ENCODE data around the gene ZNF501.

ZNF501 gene

GRCh38 chr3:44729384-44729910, at the start of gene ZNF501:
ZNF501 (plus strand) TSS chr3:44729635; CDS start chr3:44734422, 4,787 bp downstream.
- Mint-ChIP-seq H3K9me3 (peaks cover 70% of the 10 kb centered on the region), H3K27ac (peak within 1 kb of the TSS; percentile 67), H3K4me1 (ENCODE audit: low read depth) (peaks cover 14% of the 10 kb centered on the region), H3K27me3 (no peaks in the 10 kb centered on the region), H3K4me3 (peak within 1 kb of the TSS; percentile 90), H3K36me3 (ENCODE audit: low read depth) (peaks cover 62% of the 10 kb centered on the region)

GRCh38 chr3:44680921-44681455, 48.4 kb upstream of the ZNF501 start:
- Mint-ChIP-seq H3K36me3 (ENCODE audit: low read depth) (peaks cover 42% of the 10 kb centered on the region), H3K27ac (no peak overlapping the region), H3K4me3 (no peak overlapping the region), H3K9me3 (peaks cover 32% of the 10 kb centered on the region), H3K27me3 (peaks cover 16% of the 10 kb centered on the region), H3K4me1 (ENCODE audit: low read depth) (peaks cover 10% of the 10 kb centered on the region)

DNA sequence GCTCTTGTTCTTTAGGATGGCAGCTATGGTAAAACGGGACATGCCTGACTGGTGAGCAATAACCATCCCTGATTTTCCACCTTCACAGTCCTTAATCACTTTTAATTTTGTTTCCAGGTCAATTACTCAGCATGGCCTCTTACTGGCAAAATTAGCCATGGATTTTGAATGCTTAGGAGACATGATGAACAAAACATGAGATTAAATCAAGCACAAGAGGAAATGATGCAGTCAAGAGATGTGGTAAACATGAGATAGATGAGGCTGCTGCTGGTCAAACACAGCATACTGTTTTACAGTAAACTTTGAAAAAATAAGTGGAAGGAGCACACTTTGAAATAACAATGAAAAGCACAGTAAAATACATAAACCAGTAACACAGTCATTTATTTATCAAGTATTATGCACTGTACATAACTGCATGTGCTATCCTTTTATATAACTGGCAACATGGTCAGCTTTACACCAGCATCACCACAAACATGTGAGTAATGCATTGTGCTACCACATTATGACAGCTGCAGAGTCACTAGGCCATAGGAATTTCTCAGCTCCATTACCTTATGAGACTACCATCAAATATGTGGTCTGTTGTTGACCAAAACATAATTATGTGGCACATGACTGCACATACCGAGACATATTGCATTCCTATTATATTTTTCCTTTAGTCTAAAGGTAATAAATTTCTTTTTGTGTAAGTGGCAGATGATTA, 47.1 kb upstream of the ZNF501 start:
- H3K4me3 Mint-ChIP-seq: no peak overlapping the region
- H3K9me3 Mint-ChIP-seq: peaks cover 43% of the 10 kb centered on the region
- H3K27me3 Mint-ChIP-seq: peaks cover 27% of the 10 kb centered on the region
- no peak overlapping the region for H3K27ac Mint-ChIP-seq
- peaks cover 51% of the 10 kb centered on the region for H3K36me3 Mint-ChIP-seq (ENCODE audit: low read depth)
- peaks cover 10% of the 10 kb centered on the region for H3K4me1 Mint-ChIP-seq (ENCODE audit: low read depth)

GRCh38 chr3:44685128-44685800, 44.2 kb upstream of the ZNF501 start:
- H3K36me3 Mint-ChIP-seq (ENCODE audit: low read depth): peaks cover 57% of the 10 kb centered on the region

DNA sequence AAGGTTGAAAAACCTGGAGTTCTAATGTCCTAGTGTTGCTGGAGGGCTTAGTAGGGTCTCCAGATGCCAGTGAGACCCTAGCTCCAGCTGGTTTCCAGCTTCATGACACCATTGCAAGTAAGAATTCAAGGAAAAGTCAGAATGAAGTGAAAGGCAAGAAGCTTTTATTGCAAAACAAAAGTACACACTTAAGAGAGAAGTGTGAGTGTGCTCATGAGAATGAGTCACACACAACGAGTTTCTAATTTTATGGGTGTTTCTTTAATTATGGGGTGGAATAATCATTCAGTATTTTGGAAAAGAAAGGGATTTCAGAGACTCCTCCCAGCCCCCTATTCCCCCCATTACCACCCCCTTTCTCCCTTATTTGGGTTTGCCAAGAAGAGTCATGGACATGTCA, 41.5 kb upstream of the ZNF501 start:
- peaks cover 74% of the 10 kb centered on the region for H3K27me3 Mint-ChIP-seq
- peaks cover 44% of the 10 kb centered on the region for H3K36me3 Mint-ChIP-seq (ENCODE audit: low read depth)
- no peak overlapping the region for H3K27ac Mint-ChIP-seq
- no peak overlapping the region for H3K4me3 Mint-ChIP-seq
- peaks cover 65% of the 10 kb centered on the region for H3K9me3 Mint-ChIP-seq
- H3K4me1 Mint-ChIP-seq (ENCODE audit: low read depth): peaks cover 10% of the 10 kb centered on the region

More at GRCh38 chr3:44685128-44685800, 44.2 kb upstream of the ZNF501 start:
- H3K4me3 Mint-ChIP-seq: peak overlapping the region; percentile 80
- peaks cover 49% of the 10 kb centered on the region for H3K27me3 Mint-ChIP-seq
- H3K4me1 Mint-ChIP-seq (ENCODE audit: low read depth): peaks cover 10% of the 10 kb centered on the region
- peak overlapping the region; percentile 58 for H3K27ac Mint-ChIP-seq
- H3K9me3 Mint-ChIP-seq: peaks cover 60% of the 10 kb centered on the region

GRCh38 chr3:44712455-44713075, 16.9 kb upstream of the ZNF501 start, which contains the start of gene ZNF502:
ZNF502 (plus strand) TSS chr3:44712660; CDS start chr3:44720262, 7,602 bp downstream.
- H3K36me3 Mint-ChIP-seq (ENCODE audit: low read depth): peaks cover 38% of the 10 kb centered on the region

GRCh38 chr3:44721231-44722102, 8.0 kb upstream of the ZNF501 start:
- Mint-ChIP-seq H3K36me3 (ENCODE audit: low read depth) (peaks cover 71% of the 10 kb centered on the region), H3K4me3 (no peak overlapping the region), H3K4me1 (ENCODE audit: low read depth) (no peaks in the 10 kb centered on the region), H3K27ac (no peak overlapping the region), H3K27me3 (no peaks in the 10 kb centered on the region), H3K9me3 (peaks cover 58% of the 10 kb centered on the region)

More at GRCh38 chr3:44712455-44713075, 16.9 kb upstream of the ZNF501 start, which contains the start of gene ZNF502:
- peak within 1 kb of the TSS; percentile 85 for H3K4me3 Mint-ChIP-seq
- H3K27me3 Mint-ChIP-seq: peaks cover 34% of the 10 kb centered on the region
- peaks cover 47% of the 10 kb centered on the region for H3K9me3 Mint-ChIP-seq
- H3K27ac Mint-ChIP-seq: peak within 1 kb of the TSS; percentile 61
- peaks cover 15% of the 10 kb centered on the region for H3K4me1 Mint-ChIP-seq (ENCODE audit: low read depth)

DNA sequence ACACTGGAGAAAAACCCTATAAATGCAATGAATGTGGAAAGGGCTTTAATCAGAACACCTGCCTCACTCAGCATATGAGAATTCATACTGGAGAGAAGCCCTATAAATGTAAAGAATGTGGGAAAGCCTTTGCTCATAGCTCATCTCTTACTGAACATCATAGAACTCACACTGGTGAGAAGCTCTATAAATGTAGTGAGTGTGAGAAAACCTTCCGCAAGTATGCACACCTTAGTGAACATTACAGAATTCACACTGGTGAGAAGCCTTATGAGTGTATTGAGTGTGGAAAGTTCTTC, 7.4 kb upstream of the ZNF501 start:
- peaks cover 65% of the 10 kb centered on the region for H3K36me3 Mint-ChIP-seq (ENCODE audit: low read depth)
- no peaks in the 10 kb centered on the region for H3K27me3 Mint-ChIP-seq
- H3K4me3 Mint-ChIP-seq: no peak overlapping the region
- peaks cover 54% of the 10 kb centered on the region for H3K9me3 Mint-ChIP-seq
- no peak overlapping the region for H3K27ac Mint-ChIP-seq
- no peaks in the 10 kb centered on the region for H3K4me1 Mint-ChIP-seq (ENCODE audit: low read depth)

DNA sequence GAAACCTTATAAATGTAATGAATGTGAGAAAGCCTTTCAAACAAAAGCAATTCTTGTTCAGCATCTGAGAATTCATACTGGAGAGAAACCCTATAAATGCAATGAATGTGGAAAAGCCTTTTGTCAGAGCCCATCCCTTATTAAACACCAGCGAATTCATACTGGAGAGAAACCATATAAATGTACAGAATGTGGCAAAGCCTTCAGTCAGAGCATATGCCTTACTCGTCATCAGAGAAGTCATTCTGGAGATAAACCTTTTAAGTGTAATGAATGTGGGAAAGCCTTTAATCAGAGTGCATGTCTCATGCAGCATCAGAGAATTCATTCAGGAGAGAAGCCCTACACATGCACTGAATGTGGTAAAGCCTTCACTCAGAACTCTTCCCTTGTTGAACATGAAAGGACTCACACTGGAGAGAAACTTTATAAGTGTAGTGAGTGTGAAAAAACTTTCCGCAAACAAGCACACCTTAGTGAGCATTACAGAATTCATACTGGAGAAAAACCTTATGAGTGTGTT, 5.3 kb downstream of the ZNF501 start:
- Mint-ChIP-seq H3K27ac (no peak overlapping the region), H3K9me3 (peaks cover 71% of the 10 kb centered on the region), H3K36me3 (ENCODE audit: low read depth) (peaks cover 70% of the 10 kb centered on the region), H3K27me3 (no peaks in the 10 kb centered on the region), H3K4me1 (ENCODE audit: low read depth) (peaks cover 5% of the 10 kb centered on the region), H3K4me3 (no peak overlapping the region)

DNA sequence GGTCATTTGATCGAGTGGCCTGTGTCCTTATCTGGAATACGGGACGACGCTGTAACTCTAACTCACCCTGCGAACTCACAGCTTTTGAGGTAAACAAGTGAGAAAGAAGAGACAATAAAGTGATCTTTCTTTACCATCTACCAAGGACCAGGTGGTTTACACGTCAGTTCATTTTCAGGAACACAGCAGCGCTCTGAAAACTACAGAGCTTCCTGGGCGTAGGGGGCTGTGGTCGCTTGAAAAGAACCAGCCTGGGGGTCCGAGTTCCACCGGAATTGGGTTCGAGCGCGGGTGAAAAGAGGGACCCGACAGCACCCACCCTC, 31.6 kb downstream of the ZNF501 start:
- H3K36me3 Mint-ChIP-seq (ENCODE audit: low read depth): peaks cover 77% of the 10 kb centered on the region
- no peaks in the 10 kb centered on the region for H3K27me3 Mint-ChIP-seq
- peak overlapping the region; percentile 91 for H3K27ac Mint-ChIP-seq
- peak overlapping the region; percentile 96 for H3K4me3 Mint-ChIP-seq
- peaks cover 25% of the 10 kb centered on the region for H3K9me3 Mint-ChIP-seq
- peaks cover 45% of the 10 kb centered on the region for H3K4me1 Mint-ChIP-seq (ENCODE audit: low read depth)

- peak within 1 kb of the TSS; percentile 91 for H3K27ac Mint-ChIP-seq
- H3K9me3 Mint-ChIP-seq: peaks cover 25% of the 10 kb centered on the region
- no peaks in the 10 kb centered on the region for H3K27me3 Mint-ChIP-seq
- H3K4me3 Mint-ChIP-seq: peak within 1 kb of the TSS; percentile 96
- peaks cover 45% of the 10 kb centered on the region for H3K4me1 Mint-ChIP-seq (ENCODE audit: low read depth)
- peaks cover 77% of the 10 kb centered on the region for H3K36me3 Mint-ChIP-seq (ENCODE audit: low read depth)
Measured at GRCh38 chr3:44761424-44762169, 32.2 kb downstream of the ZNF501 start, which contains the start of the genes KIAA1143 and KIF15. KIAA1143 (minus strand) TSS chr3:44761619; CDS start chr3:44761602, 17 bp downstream. KIF15 (plus strand) TSS chr3:44761794; CDS start chr3:44761866, 72 bp downstream.

- peak overlapping the region; percentile 96 for H3K4me3 Mint-ChIP-seq
- H3K27ac Mint-ChIP-seq: peak overlapping the region; percentile 91
- no peaks in the 10 kb centered on the region for H3K27me3 Mint-ChIP-seq
- peaks cover 43% of the 10 kb centered on the region for H3K4me1 Mint-ChIP-seq (ENCODE audit: low read depth)
- H3K36me3 Mint-ChIP-seq (ENCODE audit: low read depth): peaks cover 75% of the 10 kb centered on the region
- H3K9me3 Mint-ChIP-seq: peaks cover 23% of the 10 kb centered on the region
Measured at GRCh38 chr3:44762170-44762677, 32.8 kb downstream of the ZNF501 start.

DNA sequence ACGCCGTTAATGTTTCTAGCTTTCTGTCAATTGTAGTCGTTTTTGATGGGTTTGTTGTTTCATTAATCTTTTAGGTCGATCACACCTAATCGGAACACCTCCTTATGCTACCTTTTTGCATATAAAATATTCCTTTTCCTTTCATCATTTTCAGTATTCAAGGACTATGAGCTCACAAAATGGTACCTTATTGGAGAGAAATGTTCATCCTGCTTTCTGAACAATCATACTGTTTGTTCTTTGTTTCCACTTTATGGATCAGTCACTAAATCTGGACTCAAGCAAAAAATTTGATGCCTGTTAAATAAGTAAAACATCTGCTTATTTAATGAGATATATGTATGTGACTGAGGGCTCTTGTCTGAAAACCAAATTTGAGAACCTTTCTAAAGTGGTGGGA, 33.3 kb downstream of the ZNF501 start:
- H3K27me3 Mint-ChIP-seq: no peaks in the 10 kb centered on the region
- peak overlapping the region; percentile 91 for H3K27ac Mint-ChIP-seq
- peak overlapping the region; percentile 96 for H3K4me3 Mint-ChIP-seq
- peaks cover 38% of the 10 kb centered on the region for H3K4me1 Mint-ChIP-seq (ENCODE audit: low read depth)
- peaks cover 19% of the 10 kb centered on the region for H3K9me3 Mint-ChIP-seq
- H3K36me3 Mint-ChIP-seq (ENCODE audit: low read depth): peaks cover 75% of the 10 kb centered on the region

All from stimulated activated naive CD8-positive, alpha-beta T cell treated with anti-CD3 and anti-CD28 coated beads, Interleukin-15, Interleukin-2, amounts not matched to agents 100 ng/mL and 50 ng/mL, for 24 hours (primary cell).